KMS-11 (cell line): ENCODE measurements around the gene CDK17.

Source experiments
- H2AFZ ChIP-seq: fragments of 200-600 bp; sonication (generic); 2 replicates; pipeline ENCODE4 v1.6.1; 2016; ENCODE audit warnings: antibody characterized with exemption, mixed run types, low read depth
- H3K27ac ChIP-seq: fragments of 200-600 bp; sonication (generic); 2 replicates; pipeline ENCODE4 v1.6.1; 2016; ENCODE audit warnings: mild to moderate bottlenecking, mixed run types
- H3K27me3 ChIP-seq: fragments of 200-600 bp; sonication (generic); 2 replicates; pipeline ENCODE4 v1.6.1; 2017; ENCODE audit warnings: mild to moderate bottlenecking, low read depth, mixed run types, moderate library complexity; ENCODE audit not compliant: insufficient read depth
- H3K36me3 ChIP-seq: fragments of 200-600 bp; sonication (generic); 2 replicates; pipeline ENCODE4 v1.6.1; 2017; ENCODE audit warnings: mild to moderate bottlenecking, mixed run types; ENCODE audit not compliant: insufficient read depth
- H3K4me1 ChIP-seq: fragments of 200-600 bp; sonication (generic); 2 replicates; pipeline ENCODE4 v1.6.1; 2016; ENCODE audit warnings: mild to moderate bottlenecking, low read depth, mixed run types; ENCODE audit not compliant: poor library complexity, severe bottlenecking
- H3K4me2 ChIP-seq: fragments of 200-600 bp; sonication (generic); 2 replicates; pipeline ENCODE4 v1.7.0; 2016; ENCODE audit warnings: mild to moderate bottlenecking, mixed run types
- H3K4me3 ChIP-seq: fragments of 200-600 bp; sonication (generic); IDR thresholded peaks from 2 replicates; pipeline ENCODE4 v1.6.1; 2017; ENCODE audit warnings: low read depth, low read length, mixed read lengths; ENCODE audit not compliant: insufficient read depth
- H3K79me2 ChIP-seq: fragments of 200-600 bp; sonication (generic); 2 replicates; pipeline ENCODE4 v1.6.1; 2016; ENCODE audit warnings: low read depth, mixed run types; ENCODE audit not compliant: insufficient read depth
- H3K9ac ChIP-seq: fragments of 200-600 bp; sonication (generic); 2 replicates; pipeline ENCODE4 v1.6.1; 2016; ENCODE audit warnings: mild to moderate bottlenecking, mixed run types
- H4K20me1 ChIP-seq: fragments of 200-600 bp; sonication (generic); 2 replicates; pipeline ENCODE4 v1.6.1; 2016; ENCODE audit warnings: mild to moderate bottlenecking, mixed run types; ENCODE audit not compliant: insufficient read depth
- TF ChIP-seq, protein P1 (sequence below): fragments of 200-600 bp; sonication (generic); conservative IDR thresholded peaks from 2 replicates; pipeline ENCODE4 v1.6.1; 2017; ENCODE audit warnings: low read depth, mild to moderate bottlenecking, antibody characterized with exemption, low read length, moderate library complexity, mixed read lengths

Gene CDK17

DNA sequence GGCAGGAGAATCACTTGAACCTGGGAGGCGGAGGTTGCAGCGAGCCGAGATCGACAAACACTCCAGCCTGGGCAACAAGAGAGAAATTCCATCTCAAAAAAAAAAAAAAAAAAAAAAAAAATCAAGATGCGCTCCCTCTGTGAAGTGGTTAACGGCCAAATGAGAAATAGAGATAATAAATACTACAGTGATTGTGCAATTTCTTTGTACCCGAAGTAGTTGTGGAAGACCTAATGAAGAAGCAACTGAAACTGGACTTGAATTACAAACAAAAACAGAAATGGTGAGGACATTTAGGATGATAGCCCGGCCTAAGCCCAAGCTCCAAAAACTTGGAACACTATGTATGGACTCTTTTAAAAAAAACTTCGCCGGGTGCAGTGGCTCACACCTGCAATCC, 44.2 kb upstream of the CDK17 start:
- no peak overlapping the region for H3K4me2 ChIP-seq
- no peaks in the 10 kb centered on the region for H3K36me3 ChIP-seq
- TF ChIP-seq, protein P1, sequence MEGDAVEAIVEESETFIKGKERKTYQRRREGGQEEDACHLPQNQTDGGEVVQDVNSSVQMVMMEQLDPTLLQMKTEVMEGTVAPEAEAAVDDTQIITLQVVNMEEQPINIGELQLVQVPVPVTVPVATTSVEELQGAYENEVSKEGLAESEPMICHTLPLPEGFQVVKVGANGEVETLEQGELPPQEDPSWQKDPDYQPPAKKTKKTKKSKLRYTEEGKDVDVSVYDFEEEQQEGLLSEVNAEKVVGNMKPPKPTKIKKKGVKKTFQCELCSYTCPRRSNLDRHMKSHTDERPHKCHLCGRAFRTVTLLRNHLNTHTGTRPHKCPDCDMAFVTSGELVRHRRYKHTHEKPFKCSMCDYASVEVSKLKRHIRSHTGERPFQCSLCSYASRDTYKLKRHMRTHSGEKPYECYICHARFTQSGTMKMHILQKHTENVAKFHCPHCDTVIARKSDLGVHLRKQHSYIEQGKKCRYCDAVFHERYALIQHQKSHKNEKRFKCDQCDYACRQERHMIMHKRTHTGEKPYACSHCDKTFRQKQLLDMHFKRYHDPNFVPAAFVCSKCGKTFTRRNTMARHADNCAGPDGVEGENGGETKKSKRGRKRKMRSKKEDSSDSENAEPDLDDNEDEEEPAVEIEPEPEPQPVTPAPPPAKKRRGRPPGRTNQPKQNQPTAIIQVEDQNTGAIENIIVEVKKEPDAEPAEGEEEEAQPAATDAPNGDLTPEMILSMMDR: no peak
- H4K20me1 ChIP-seq: no peaks in the 10 kb centered on the region
- H3K79me2 ChIP-seq: no peaks in the 10 kb centered on the region
- no peaks in the 10 kb centered on the region for H3K4me1 ChIP-seq
- H3K9ac ChIP-seq: no peak overlapping the region
- H3K27me3 ChIP-seq: no peaks in the 10 kb centered on the region
- no peak overlapping the region for H3K4me3 ChIP-seq
- no peak overlapping the region for H2AFZ ChIP-seq
- no peak overlapping the region for H3K27ac ChIP-seq

GRCh38 chr12:96442906-96443305, 42.7 kb upstream of the CDK17 start:
- no peak overlapping the region for H3K9ac ChIP-seq
- no peak overlapping the region for H3K4me3 ChIP-seq
- no peaks in the 10 kb centered on the region for H3K27me3 ChIP-seq
- no peak overlapping the region for H2AFZ ChIP-seq
- no peak overlapping the region for H3K4me2 ChIP-seq
- H3K36me3 ChIP-seq: no peaks in the 10 kb centered on the region
- no peak overlapping the region for H3K27ac ChIP-seq
- H3K79me2 ChIP-seq: no peaks in the 10 kb centered on the region
- no peaks in the 10 kb centered on the region for H3K4me1 ChIP-seq
- no peaks in the 10 kb centered on the region for H4K20me1 ChIP-seq
- TF ChIP-seq, protein P1: no peak

GRCh38 chr12:96441816-96442215, 41.6 kb upstream of the CDK17 start:
- Histone ChIP-seq H3K9ac (no peak overlapping the region), H3K4me2 (no peak overlapping the region), H3K4me1 (no peaks in the 10 kb centered on the region), H3K79me2 (no peaks in the 10 kb centered on the region), H3K4me3 (no peak overlapping the region), H3K27ac (no peak overlapping the region), H3K36me3 (no peaks in the 10 kb centered on the region), H3K27me3 (no peaks in the 10 kb centered on the region), H2AFZ (no peak overlapping the region), H4K20me1 (no peaks in the 10 kb centered on the region)
- TF ChIP-seq, protein P1: no peak

DNA sequence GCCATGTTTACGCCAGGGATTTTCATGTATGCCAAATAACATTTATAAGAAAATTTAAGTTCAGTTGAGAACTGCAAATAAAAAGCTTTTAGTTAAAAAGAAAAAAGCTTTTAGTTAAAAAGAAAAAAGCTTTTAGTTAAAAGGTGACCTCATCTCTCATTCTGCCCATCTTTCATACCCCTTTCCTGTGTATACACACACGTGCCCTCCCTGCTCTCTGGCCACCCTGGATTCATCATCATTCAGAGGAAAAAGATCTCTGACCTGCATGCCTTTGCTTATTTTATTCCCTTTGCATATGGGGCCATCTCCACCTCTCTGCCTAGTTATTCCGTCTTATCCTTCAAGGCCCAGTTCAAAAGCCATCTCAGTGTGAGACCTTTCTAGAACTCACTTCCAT, 38.1 kb upstream of the CDK17 start:
- Histone ChIP-seq H3K4me3 (no peak overlapping the region), H3K4me1 (no peaks in the 10 kb centered on the region), H4K20me1 (no peaks in the 10 kb centered on the region), H3K27ac (no peak overlapping the region), H3K27me3 (no peaks in the 10 kb centered on the region), H3K79me2 (no peaks in the 10 kb centered on the region), H2AFZ (no peak overlapping the region), H3K36me3 (no peaks in the 10 kb centered on the region), H3K4me2 (no peak overlapping the region), H3K9ac (no peak overlapping the region)
- TF ChIP-seq, protein P1: no peak

DNA sequence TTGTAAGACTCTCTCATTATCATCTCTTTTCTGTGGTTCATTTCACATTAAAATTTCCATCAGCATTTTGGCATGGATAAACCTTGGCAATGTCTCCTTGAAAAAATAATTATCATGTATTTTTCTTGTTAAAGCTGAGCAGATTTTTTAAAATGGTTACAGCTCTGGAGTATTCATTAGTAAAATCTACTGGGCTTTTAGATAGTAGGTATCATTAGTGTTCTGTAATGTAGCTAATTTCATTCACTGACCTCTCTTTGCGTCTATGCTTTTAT, 36.9 kb upstream of the CDK17 start:
- Histone ChIP-seq H3K79me2 (no peaks in the 10 kb centered on the region), H3K27me3 (no peaks in the 10 kb centered on the region), H3K9ac (no peak overlapping the region), H4K20me1 (no peaks in the 10 kb centered on the region), H3K36me3 (no peaks in the 10 kb centered on the region), H3K4me3 (no peak overlapping the region), H3K4me1 (no peaks in the 10 kb centered on the region), H3K27ac (no peak overlapping the region), H2AFZ (no peak overlapping the region), H3K4me2 (no peak overlapping the region)
- TF ChIP-seq, protein P1: no peak
